ENCODE results near the gene CAV1.

Gene CAV1

DNA sequence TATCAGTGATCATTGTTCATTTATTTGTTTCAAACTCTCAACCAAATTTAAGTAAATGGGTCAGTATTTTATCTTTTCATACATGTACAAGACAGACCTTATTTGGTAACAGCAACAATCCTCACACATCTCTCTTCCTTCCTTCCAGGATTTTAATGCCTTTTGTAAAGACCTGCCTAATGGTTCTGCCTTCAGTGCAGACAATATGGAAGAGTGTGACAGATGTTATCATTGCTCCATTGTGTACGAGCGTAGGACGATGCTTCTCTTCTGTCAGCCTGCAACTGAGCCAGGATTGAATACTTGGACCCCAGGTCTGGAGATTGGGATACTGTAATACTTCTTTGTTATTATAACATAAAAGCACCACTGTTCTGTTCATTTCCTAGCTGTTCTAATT lies 19.0 kb upstream of the CAV1 start:
- no peak for DNase-seq

- no peak for DNase-seq
Measured at GRCh38 chr7:116509982-116510579, 14.8 kb upstream of the CAV1 start.

GRCh38 chr7:116510795-116511194 lies 14.0 kb upstream of the CAV1 start:
- DNase-seq = no peak

DNA sequence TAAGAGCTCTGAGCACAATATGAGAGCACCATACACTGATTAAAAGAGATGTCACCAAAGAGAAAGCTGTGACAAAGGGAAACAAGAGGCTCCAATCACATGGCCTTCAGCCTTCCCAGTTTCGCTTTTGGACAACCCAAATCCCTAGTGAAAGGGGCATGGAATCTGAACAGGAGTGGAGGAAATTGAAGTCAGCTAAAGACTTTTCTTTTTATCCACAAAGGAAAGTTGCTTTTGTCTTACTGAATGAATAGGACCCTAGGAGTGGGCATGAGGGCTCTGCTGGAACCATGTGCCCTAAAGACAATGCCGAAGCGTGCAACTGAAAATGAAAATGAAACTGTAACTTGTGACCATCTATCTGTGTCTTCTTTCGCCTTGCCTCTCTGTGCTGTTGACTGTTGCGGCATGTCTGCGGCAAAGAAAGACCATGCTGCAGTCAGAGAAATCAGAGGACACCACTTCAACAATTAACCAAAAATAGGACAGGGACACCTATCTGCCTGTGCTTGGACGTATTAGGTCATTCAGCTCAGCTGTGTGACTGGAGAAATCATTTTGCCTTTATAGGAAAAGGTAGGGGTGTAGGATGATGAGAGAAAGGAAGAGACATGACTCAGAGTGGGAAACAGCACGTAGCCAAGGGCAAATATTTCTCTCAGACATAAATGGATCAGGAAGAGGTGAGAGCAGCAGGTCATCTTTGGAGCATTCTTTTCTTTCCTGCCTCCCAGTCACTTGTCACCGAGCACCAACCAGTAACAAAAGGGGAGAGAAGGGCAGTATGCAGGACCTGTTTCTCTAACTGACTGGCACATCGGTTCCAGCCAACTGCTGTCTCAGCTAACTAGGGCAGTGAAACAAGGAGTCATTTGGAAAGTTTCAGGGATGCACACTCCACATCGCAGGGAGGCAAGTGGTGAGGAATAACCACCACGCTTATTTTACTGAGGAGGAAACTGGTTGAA lies 13.0 kb upstream of the CAV1 start:
- no peak for DNase-seq

DNA sequence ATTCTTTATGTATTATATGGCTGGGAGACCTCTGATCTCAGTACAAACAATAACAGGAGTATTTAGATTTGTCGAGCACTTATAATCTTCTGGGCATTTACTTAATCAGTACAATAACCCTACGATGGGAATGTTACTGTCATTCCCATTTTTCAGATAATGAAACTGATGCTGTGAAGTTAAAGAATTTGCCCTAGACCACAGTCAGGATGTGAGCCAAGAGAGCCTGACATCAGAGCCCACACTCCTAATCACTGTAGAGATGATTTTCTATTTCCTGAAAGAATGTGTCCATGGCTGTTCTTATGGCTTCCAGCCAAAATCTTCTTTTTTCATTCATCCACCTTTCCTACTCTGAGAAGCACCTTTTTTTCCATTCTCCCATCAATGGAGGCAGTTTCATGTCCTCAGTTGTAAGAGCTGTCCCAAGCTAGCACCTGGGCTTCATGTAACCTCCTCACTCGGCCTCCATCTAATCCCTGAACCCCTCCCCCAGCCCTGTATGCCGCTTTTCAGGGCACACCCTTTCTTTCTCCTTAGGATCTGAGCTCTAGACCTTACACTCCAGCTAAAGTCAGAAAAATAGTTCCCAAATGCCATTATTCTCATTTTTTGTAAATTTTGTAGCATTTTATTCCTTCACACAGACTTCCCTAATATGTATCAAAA lies 12.2 kb upstream of the CAV1 start:
- no peak for DNase-seq

GRCh38 chr7:116515584-116515983 lies 9.3 kb upstream of the CAV1 start:
- no peak for DNase-seq

GRCh38 chr7:116516324-116516723 lies 8.5 kb upstream of the CAV1 start:
- DNase-seq = no peak

DNA sequence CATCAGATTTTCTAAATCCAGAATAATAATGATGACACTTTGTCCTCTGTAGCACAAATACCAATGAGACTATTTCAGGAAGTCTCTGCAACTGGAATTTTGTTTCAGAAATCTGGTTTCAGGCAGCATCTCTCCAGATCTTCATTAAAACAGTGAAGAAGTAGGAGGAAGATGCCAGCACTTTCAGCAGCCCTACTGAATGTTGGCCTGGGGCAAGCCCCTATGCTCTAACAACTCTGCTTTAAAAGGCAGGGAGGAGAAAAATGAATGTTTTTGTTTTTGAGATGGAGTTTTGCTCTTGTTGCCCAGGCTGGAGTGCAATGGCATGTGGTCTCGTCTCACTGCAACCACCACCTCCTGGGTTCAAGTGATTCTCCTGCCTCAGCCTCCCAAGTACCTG lies 7.2 kb upstream of the CAV1 start:
- no peak for DNase-seq

GRCh38 chr7:116518961-116519360 lies 5.9 kb upstream of the CAV1 start:
- DNase-seq = no peak

DNA sequence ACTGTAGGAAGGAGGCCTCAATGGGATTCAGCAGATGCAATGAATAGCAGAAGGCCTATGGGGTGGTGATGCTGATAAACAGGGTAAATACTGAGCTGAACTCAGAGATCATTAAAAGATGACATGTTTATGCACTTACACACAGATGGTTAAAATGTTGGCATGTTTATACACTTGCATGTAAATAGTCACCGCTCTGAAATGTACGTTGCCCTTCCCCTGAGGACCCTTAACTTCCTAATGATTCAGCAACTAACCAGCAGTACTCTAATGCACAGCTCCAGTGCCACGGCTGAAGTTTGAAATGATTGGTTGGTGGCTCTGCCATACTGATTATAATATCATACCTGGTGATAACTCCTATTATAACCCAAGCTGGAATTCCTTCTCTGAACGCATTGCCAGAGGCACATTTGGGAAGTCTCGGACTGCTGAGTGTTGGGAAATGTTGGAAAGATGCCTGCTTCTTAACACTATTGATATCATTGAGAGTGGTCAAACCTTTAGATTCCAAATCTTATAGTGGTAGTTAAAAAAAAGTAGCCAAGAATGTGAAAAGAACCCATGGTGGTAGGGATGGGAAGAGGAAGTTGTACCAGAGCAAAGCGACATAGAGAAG lies 3.7 kb upstream of the CAV1 start:
- DNase-seq = no peak

- no peak for DNase-seq
Measured at GRCh38 chr7:116522247-116522646, 2.6 kb upstream of the CAV1 start.

GRCh38 chr7:116524221-116524608 lies 621 bp upstream of the CAV1 start:
- no peak for DNase-seq

GRCh38 chr7:116525298-116525912 lies 569 bp downstream of the CAV1 start:
- no peak for DNase-seq

GRCh38 chr7:116525913-116526861 lies 1.4 kb downstream of the CAV1 start:
- peak; percentile 50 for DNase-seq

GRCh38 chr7:116526897-116527296 lies 2.1 kb downstream of the CAV1 start:
- DNase-seq = no peak

DNA sequence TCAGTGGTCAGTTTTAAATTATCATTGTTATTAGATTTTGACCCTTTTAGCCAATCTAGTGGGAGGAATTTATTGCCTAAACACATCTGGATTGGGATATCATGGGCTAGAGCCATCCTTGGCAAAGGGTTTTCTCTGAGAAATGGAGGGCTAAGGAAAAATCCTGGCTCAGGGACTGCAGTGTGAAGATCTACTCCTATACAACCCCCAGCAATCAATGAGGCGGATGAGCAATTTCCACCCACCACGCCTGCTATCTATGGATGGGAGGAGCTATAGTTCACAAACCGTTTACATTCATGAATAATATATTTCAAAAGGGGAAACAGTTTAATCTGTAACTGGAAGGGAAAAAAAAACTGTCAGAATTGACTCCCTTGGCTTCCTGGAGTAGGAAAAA lies 2.7 kb downstream of the CAV1 start:
- no peak for DNase-seq

DNA sequence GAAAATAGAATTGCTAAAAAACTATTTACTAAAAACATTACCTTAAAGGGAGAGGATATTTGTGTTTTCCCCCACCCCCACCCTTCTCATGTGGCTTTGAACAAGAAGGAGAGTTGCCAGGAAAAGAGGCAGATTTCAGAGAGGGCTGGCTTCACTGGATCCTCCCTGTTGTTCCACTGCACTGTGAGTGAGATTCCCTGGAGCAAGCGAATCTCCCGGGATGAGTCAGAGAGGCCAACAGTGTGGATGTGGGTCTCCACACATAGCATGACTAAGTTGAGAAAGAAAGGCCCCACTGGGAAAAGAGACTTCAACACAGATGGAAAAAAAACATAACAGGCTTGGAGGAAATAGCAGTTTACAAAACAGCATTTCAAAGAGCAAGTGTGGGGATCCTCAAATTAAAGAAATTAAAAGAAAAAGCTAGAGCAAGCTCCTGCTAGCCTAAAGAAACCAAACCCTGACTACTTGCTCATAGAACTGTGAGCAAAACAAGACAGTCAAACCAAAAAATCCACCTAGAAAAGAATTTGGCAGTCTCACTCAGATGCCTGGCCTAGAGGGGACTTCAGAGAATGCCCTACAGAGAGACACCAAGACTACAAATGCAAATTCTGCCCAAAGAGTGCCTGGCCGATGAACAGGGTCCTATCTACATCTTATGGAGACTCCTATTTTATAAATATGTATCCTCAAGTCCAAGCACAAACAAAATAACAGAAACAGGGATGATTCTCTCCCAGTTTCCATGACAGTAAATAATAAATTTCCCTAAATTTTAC lies 3.4 kb downstream of the CAV1 start:
- DNase-seq = no peak

GRCh38 chr7:116529250-116529649 lies 4.4 kb downstream of the CAV1 start:
- DNase-seq = no peak

DNA sequence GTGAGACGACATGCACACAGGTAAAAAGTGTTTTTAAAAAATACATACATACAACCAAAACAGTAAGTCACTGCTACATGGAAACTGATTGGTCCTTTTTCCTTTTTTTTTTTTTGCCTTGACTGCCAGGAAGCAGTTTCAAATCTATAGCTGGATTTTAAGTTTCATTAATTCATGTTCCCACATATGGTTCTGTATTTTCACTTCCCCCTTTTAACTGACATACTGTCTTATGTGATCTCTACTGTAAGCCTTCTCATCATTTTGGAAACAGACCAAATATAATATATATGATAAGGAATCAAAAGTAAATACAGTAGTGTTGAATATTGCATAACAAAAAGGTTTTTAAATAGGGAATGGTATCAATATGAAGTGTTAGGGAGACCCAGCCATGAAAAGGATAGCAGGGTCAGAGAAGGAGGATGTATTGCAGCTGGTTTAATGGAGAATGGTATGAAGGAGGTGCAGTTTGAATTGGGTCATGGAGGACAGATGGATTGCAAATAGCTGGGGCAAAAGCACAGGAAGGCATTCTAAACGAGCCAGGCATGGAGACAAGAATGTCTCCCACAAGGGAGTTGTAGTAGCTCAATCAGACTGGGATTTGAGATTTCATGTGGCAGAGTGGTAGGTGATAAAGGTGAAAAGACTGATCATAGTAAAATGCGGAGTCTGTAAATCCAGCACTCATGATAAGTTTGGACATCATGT lies 5.4 kb downstream of the CAV1 start:
- no peak for DNase-seq

DNA sequence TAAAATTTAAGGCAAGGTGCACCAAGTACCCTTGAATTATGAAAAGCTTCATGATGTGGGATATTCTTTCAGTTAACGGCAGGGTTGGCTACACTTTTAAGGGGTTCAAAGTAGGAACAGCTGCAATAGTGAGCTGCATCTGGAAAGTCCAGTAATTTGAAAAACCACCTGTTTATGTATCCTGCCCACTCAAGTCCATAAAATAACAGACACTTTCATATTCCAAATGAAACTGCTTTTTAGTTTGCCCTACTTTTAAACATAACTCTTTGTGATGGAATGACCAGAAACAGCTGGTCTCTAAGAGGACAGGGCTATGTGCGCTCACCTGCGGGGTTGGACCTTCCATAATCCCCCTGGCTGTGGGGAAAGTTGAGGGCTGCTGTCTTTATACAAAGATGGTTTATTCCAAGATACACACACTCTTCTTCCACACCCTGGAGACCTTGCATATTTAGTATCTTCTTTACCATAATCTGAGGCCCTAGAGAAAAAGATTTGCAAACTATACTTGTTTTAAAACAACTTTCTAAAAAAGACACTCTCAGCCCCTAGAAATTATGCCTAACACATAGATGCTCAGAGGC lies 7.4 kb downstream of the CAV1 start:
- no peak for DNase-seq

Data from NCI-H1092 (cell line).